HL-60 (cell line): ENCODE results near the gene PIK3CG.

Experiments
- GABPA ChIP-seq: IDR thresholded peaks from 2 replicates; pipeline ENCODE4 v1.6.1; 2012; ENCODE audit warnings: low read depth
- POLR2AphosphoS5 ChIP-seq: IDR thresholded peaks from 2 replicates; pipeline ENCODE4 v1.6.1; 2012; ENCODE audit warnings: low read depth
- SPI1 ChIP-seq: IDR thresholded peaks from 2 replicates; pipeline ENCODE4 v1.6.1; 2012; ENCODE audit warnings: low read depth, mild to moderate bottlenecking, borderline replicate concordance
- TF ChIP-seq, protein P1 (sequence below): IDR thresholded peaks from one replicate; pipeline ENCODE4 v1.5.1; 2011; ENCODE audit warnings: low read length, control low read depth, inconsistent platforms; ENCODE audit not compliant: insufficient read depth
- TF ChIP-seq, protein P2 (sequence below): IDR thresholded peaks from 2 replicates; pipeline ENCODE4 v1.6.1; 2012; ENCODE audit warnings: low read depth; ENCODE audit not compliant: insufficient replicate concordance

- TF ChIP-seq, protein P1, sequence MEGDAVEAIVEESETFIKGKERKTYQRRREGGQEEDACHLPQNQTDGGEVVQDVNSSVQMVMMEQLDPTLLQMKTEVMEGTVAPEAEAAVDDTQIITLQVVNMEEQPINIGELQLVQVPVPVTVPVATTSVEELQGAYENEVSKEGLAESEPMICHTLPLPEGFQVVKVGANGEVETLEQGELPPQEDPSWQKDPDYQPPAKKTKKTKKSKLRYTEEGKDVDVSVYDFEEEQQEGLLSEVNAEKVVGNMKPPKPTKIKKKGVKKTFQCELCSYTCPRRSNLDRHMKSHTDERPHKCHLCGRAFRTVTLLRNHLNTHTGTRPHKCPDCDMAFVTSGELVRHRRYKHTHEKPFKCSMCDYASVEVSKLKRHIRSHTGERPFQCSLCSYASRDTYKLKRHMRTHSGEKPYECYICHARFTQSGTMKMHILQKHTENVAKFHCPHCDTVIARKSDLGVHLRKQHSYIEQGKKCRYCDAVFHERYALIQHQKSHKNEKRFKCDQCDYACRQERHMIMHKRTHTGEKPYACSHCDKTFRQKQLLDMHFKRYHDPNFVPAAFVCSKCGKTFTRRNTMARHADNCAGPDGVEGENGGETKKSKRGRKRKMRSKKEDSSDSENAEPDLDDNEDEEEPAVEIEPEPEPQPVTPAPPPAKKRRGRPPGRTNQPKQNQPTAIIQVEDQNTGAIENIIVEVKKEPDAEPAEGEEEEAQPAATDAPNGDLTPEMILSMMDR, result no peak
- TF ChIP-seq, protein P2, sequence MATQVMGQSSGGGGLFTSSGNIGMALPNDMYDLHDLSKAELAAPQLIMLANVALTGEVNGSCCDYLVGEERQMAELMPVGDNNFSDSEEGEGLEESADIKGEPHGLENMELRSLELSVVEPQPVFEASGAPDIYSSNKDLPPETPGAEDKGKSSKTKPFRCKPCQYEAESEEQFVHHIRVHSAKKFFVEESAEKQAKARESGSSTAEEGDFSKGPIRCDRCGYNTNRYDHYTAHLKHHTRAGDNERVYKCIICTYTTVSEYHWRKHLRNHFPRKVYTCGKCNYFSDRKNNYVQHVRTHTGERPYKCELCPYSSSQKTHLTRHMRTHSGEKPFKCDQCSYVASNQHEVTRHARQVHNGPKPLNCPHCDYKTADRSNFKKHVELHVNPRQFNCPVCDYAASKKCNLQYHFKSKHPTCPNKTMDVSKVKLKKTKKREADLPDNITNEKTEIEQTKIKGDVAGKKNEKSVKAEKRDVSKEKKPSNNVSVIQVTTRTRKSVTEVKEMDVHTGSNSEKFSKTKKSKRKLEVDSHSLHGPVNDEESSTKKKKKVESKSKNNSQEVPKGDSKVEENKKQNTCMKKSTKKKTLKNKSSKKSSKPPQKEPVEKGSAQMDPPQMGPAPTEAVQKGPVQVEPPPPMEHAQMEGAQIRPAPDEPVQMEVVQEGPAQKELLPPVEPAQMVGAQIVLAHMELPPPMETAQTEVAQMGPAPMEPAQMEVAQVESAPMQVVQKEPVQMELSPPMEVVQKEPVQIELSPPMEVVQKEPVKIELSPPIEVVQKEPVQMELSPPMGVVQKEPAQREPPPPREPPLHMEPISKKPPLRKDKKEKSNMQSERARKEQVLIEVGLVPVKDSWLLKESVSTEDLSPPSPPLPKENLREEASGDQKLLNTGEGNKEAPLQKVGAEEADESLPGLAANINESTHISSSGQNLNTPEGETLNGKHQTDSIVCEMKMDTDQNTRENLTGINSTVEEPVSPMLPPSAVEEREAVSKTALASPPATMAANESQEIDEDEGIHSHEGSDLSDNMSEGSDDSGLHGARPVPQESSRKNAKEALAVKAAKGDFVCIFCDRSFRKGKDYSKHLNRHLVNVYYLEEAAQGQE, result no peak
- TF ChIP-seq GABPA (no peak), POLR2AphosphoS5 (no peak), SPI1 (no peak)
Observed at GRCh38 chr7:106840342-106840741, 24.7 kb upstream of the PIK3CG start.
